Pancreas (tissue), 10 donors: ENCODE measurements around the gene KRTAP10-10. TPM values are rescaled to one million over a fixed set of nuclear protein-coding genes. Genes with fewer than 3 reads are reported as not detected.

Source experiments
- ATAC-seq, 4 donors: fragments of 200-7000 bp; cut with Tn5 transposase; one replicate each; pipeline versions ENCODE4 v1.8.0 to v1.9.1; 2020; ENCODE audit warnings: mild to moderate bottlenecking in 4 of 4, moderate library complexity in 4 of 4
- DNase-seq, 6 donors: peaks; one replicate each; pipeline ENCODE4 v3.0.0-alpha.2; 2020
- FAIRE-seq: peaks from 2 replicates; lab custom pipeline; 2012; peaks lifted over from hg19 to GRCh38; lab: Jason Lieb, UNC
- H3K27ac ChIP-seq, 4 donors: fragments of 200-600 bp; sonication (generic); 1 replicate in 3 of 4; 2 replicates in 1 of 4; pipeline versions ENCODE4 v1.5.0 to v1.8.0; 2020
- H3K27me3 ChIP-seq, 4 donors: fragments of 200-600 bp; one replicate each; pipeline ENCODE4 v1.8.0; 2021
- H3K36me3 ChIP-seq, 3 donors: fragments of 200-600 bp; sonication (generic) in 1 of 3; one replicate each; pipeline versions ENCODE4 v1.5.0 to v1.8.0; 2020 to 2021
- H3K4me1 ChIP-seq, 3 donors: fragments of 200-600 bp; one replicate each; pipeline ENCODE4 v1.8.0; 2021
- H3K4me3 ChIP-seq, 4 donors: fragments of 200-600 bp; sonication (generic) in 2 of 4; one replicate each; pipeline versions ENCODE4 v1.5.0 to v1.8.0; 2020 to 2021
- H3K9me3 ChIP-seq, 4 donors: fragments of 200-600 bp; one replicate each; pipeline ENCODE4 v1.8.0; 2021
- CTCF ChIP-seq, 4 donors: fragments of 200-600 bp; sonication (generic) in 3 of 4; IDR thresholded peaks; one replicate each; pipeline versions ENCODE4 v1.5.0 to v1.8.0; 2021; ENCODE audit warnings: antibody characterized with exemption in 4 of 4
- WGBS, 2 donors: extraction: QIAGEN DNeasy Blood & Tissue Kit; methylation state at CpG; one replicate each; pipeline ENCODE4 v1.1.7; 2013; 5-methylcytosine and 5-hydroxymethylcytosine counted together
- intact Hi-C, 3 donors: fragments of 100-400 bp; cut with DNase I; formaldehyde crosslinking; loops; one replicate each; pipeline versions ENCODE4 v1.11.1 to v1.14.2; 2022
- polyA plus RNA-seq, 2 donors: library from polyadenylated mRNA; stranded (reverse); fragments of 200-250 nt; gene quantifications; one replicate each; pipeline ENCODE4 v1.2.3, GENCODE V29; 2013
- total RNA-seq, 6 donors: library from RNA; stranded (reverse); fragmentation: NEBNext Ultra II Directional in 4 of 6; extraction: Animal tissue kit (Norgen Biotek cat#: 25700) in 4 of 6; gene quantifications; one replicate each; pipeline versions ENCODE4 v1.2.1 to v1.2.4, GENCODE V29; 2021 to 2023
- donor health status: healthy with polysubstance abuse.
- donor health status: DM: no; HTN: no; CAD: no; lungs with moderate emphysema.
- donor health status: DM: no; HTN: no; CAD: no.
- donor health status: control.
- donor health status: control.
- donor health status: Bipolar disorder and iron deficiency.
- donor health status: DM: yes; HTN: yes; CAD: no.
- donor health status: DM: no; HTN: no; CAD: no.
- donor health status: DM: no; HTN: no; CAD: no.
- donor health status: DM: yes; HTN: yes; CAD: no.

Gene KRTAP10-10
- total and polyA plus RNA-seq, 8 donors, result not detected

- Histone ChIP-seq H3K27me3 (peaks cover 0 to 4% (median 0%) of the 10 kb centered on the region in 4 donors), H3K9me3 (no peaks in the 10 kb centered on the region), H3K4me1 (no peaks in the 10 kb centered on the region), H3K27ac (no peak overlapping the region), H3K36me3 (no peaks in the 10 kb centered on the region), H3K4me3 (no peak overlapping the region)
- no peak for TF ChIP-seq CTCF (IDR thresholded peaks at IDR 0.05)
- FAIRE-seq (no peak), ATAC-seq (no peak), DNase-seq (peak in 1 of 6 donors; percentile 45)
- intact Hi-C loops, result no loop called here
- 53 to 69% methylated on average over 23 of the region's 23 CpGs for WGBS, 2 donors
Measured at GRCh38 chr21:44601596-44602462, 35.3 kb upstream of the KRTAP10-10 start.

- H3K27me3 ChIP-seq, result peaks cover 0 to 4% (median 0%) of the 10 kb centered on the region in 4 donors
- intact Hi-C loops, result no loop called here
- H3K27ac ChIP-seq, result no peak overlapping the region
- no peaks in the 10 kb centered on the region for H3K4me1 ChIP-seq
- H3K36me3 ChIP-seq, result no peaks in the 10 kb centered on the region
- FAIRE-seq (no peak), ATAC-seq (no peak), DNase-seq (no peak)
- 55 to 66% methylated on average over 20 of the region's 21 CpGs for WGBS, 2 donors
- no peak overlapping the region for H3K4me3 ChIP-seq
- no peak for TF ChIP-seq CTCF (IDR thresholded peaks at IDR 0.05)
- no peaks in the 10 kb centered on the region for H3K9me3 ChIP-seq
Measured at GRCh38 chr21:44602463-44602850, 34.7 kb upstream of the KRTAP10-10 start.

- intact Hi-C loops, result no loop called here
- no peak for TF ChIP-seq CTCF (IDR thresholded peaks at IDR 0.05)
- FAIRE-seq (no peak), DNase-seq (peak in 1 of 6 donors; percentile 26), ATAC-seq (no peak)
- no peaks in the 10 kb centered on the region for H3K9me3 ChIP-seq
- H3K36me3 ChIP-seq, result no peaks in the 10 kb centered on the region
- H3K27ac ChIP-seq, result no peak overlapping the region
- no peak overlapping the region for H3K4me3 ChIP-seq
- WGBS, 2 donors, result 40 to 41% methylated on average over 16 to 17 of the region's 17 CpGs
- H3K4me1 ChIP-seq, result no peaks in the 10 kb centered on the region
- H3K27me3 ChIP-seq, result peaks cover 0 to 4% (median 0%) of the 10 kb centered on the region in 4 donors
Measured at GRCh38 chr21:44603109-44603875, 33.9 kb upstream of the KRTAP10-10 start.

GRCh38 chr21:44603911-44604310, 33.2 kb upstream of the KRTAP10-10 start:
- FAIRE-seq, result no peak

More at GRCh38 chr21:44603911-44604310, 33.2 kb upstream of the KRTAP10-10 start:
- Histone ChIP-seq H3K4me1 (no peaks in the 10 kb centered on the region), H3K27ac (no peak overlapping the region), H3K36me3 (no peaks in the 10 kb centered on the region), H3K4me3 (no peak overlapping the region), H3K27me3 (peaks cover 0 to 4% (median 0%) of the 10 kb centered on the region in 4 donors), H3K9me3 (no peaks in the 10 kb centered on the region)
- DNase-seq (no peak), ATAC-seq (no peak)
- intact Hi-C loops, result no loop called here
- TF ChIP-seq CTCF (IDR thresholded peaks at IDR 0.05), result no peak
- WGBS, 2 donors, result 71 to 77% methylated on average over 8 of the region's 8 CpGs
